ENCODE data around the gene APP. TPM values are rescaled to one million over a fixed set of nuclear protein-coding genes. Genes with fewer than 3 reads are reported as not detected.

The APP gene
- total and polyA plus RNA-seq, 10 of the 15 experiments (the other 5 are each of a cell fraction or from before 2014, with no cell fraction given): 8.8 to 94.9 (median 51.0) TPM

GRCh38 chr21:25953659-25954058 lies 216.9 kb downstream of the APP start:
- ChIA-PET CTCF (no interaction called here), RAD21 (ENCODE audit: unreplicated experiment) (no interaction called here), POLR2A (no interaction called here), SMC1A (ENCODE audit: uncharacterized antibody, unreplicated experiment) (no interaction called here)
- Histone ChIP-seq H3K4me2 (ENCODE audit: control insufficient read depth, insufficient read depth) (no peak overlapping the region), H3K9me3 (replicated peaks; ENCODE audit: control insufficient read depth, insufficient read depth, low read length) (no peaks in the 10 kb centered on the region), H4K20me1 (ENCODE audit: control insufficient read depth, insufficient read depth) (no peaks in the 10 kb centered on the region), H3K79me2 (ENCODE audit: control insufficient read depth, insufficient read depth, low read length) (no peaks in the 10 kb centered on the region), H3K9ac (ENCODE audit: control insufficient read depth, insufficient read depth, low read length) (no peak overlapping the region), H2AFZ (ENCODE audit: control insufficient read depth, low read depth, low read length) (no peak overlapping the region), H3K27ac (ENCODE audit: control insufficient read depth, insufficient read depth) (no peak overlapping the region), H3K27me3 (replicated peaks in 1 of 2; ENCODE audit: control insufficient read depth in 2 of 2, insufficient read depth in 2 of 2, low read length in 1 of 2) (no peaks in the 10 kb centered on the region), H3K36me3 (ENCODE audit: control insufficient read depth in 2 of 2, insufficient read depth in 2 of 2, low read length in 1 of 2) (no peaks in the 10 kb centered on the region; a peak in 2 of 4 replicates), H3K4me1 (ENCODE audit: control insufficient read depth, insufficient read depth, low read length) (no peaks in the 10 kb centered on the region), H3K4me3 (no peak overlapping the region)
- FAIRE-seq (no peak), DNase-seq (ENCODE audit: low read depth, low spot score) (no peak), ATAC-seq (no peak)
- in situ Hi-C loops (cut with MboI) (no loop called here), intact Hi-C loops (cut with micrococcal nuclease; ENCODE audit: unreplicated experiment) (no loop called here)
- WGBS (ENCODE audit: insufficient coverage, insufficient replicate concordance, low lambda C conversion rate, missing lambda C conversion rate): 65% methylated on average over 2 of the region's 2 CpGs
- no TSS peak for BruUV-seq (replicated peaks)
- TF ChIP-seq ZNF274 (IDR thresholded peaks at IDR 0.05; ENCODE audit: insufficient read depth, insufficient read length) (no peak), TAF1 (IDR thresholded peaks at IDR 0.05; ENCODE audit: borderline replicate concordance, low read depth, low read length) (no peak), CUX1 (IDR thresholded peaks at IDR 0.05; ENCODE audit: insufficient replicate concordance, low read depth, low read length) (no peak), SREBF1 (IDR thresholded peaks at IDR 0.05; ENCODE audit: low read length) (no peak), MXI1 (IDR thresholded peaks at IDR 0.05; ENCODE audit: low read depth, low read length) (no peak), POLR2A (IDR thresholded peaks at IDR 0.05; ENCODE audit: low read depth, low read length) (no peak), SIX5 (IDR thresholded peaks at IDR 0.05; ENCODE audit: low read depth, low read length, severe bottlenecking) (no peak), HDAC6 (IDR thresholded peaks at IDR 0.05; ENCODE audit: unreplicated experiment) (no peak), NFYA (IDR thresholded peaks at IDR 0.05; ENCODE audit: borderline replicate concordance, low read depth, low read length) (no peak), CHD4 (IDR thresholded peaks at IDR 0.05) (no peak), ATF3 (IDR thresholded peaks at IDR 0.05; ENCODE audit: borderline replicate concordance, extremely low read depth, low read depth, low read length) (no peak), ESRRA (IDR thresholded peaks at IDR 0.05; ENCODE audit: low read length) (no peak), PKNOX1 (IDR thresholded peaks at IDR 0.05) (no peak), EP300 (IDR thresholded peaks at IDR 0.05; ENCODE audit: borderline replicate concordance in 1 of 2, control insufficient read depth in 1 of 2, low read depth in 2 of 2, low read length in 2 of 2) (no peak), MAX (IDR thresholded peaks at IDR 0.05; ENCODE audit: low read depth, low read length) (no peak)

Measured in GM12878 (cell line).